OCI-LY3 (cell line): Measurements from ENCODE around the gene AK9.

Experiments used
- CTCF ChIP-seq: fragments of 200-600, 300-600 bp; sonication (generic); IDR thresholded peaks from 2 replicates; pipeline ENCODE4 v1.5.1; 2014; ENCODE audit warnings: antibody characterized with exemption, low read length, low read depth
- EZH2phosphoT487 ChIP-seq: fragments of 200-600 bp; shearing (Covaris generic); IDR thresholded peaks from 2 replicates; pipeline ENCODE4 v1.6.1; 2018; ENCODE audit warnings: antibody characterized with exemption, mixed run types, low read depth

GRCh38 chr6:109465772-109466171, 225.2 kb downstream of the AK9 start:
- no peak for TF ChIP-seq CTCF
- no peak for TF ChIP-seq EZH2phosphoT487
